Hindlimb muscle (tissue), 1 donor: Measurements from ENCODE around the gene RSPO1. TPM values are rescaled to one million over a fixed set of nuclear protein-coding genes. Genes with fewer than 3 reads are reported as not detected.

Source experiments
- DNase-seq: peaks from one replicate; pipeline ENCODE4 v3.0.0-alpha.2; 2013
- polyA plus RNA-seq: library from polyadenylated mRNA; unstranded; fragments of 120-200 nt; gene quantifications from one replicate; pipeline ENCODE4 v1.2.1, GENCODE V29; 2013; ENCODE audit not compliant: insufficient read length

Gene RSPO1
- polyA plus RNA-seq, 1 donor = not detected

DNA sequence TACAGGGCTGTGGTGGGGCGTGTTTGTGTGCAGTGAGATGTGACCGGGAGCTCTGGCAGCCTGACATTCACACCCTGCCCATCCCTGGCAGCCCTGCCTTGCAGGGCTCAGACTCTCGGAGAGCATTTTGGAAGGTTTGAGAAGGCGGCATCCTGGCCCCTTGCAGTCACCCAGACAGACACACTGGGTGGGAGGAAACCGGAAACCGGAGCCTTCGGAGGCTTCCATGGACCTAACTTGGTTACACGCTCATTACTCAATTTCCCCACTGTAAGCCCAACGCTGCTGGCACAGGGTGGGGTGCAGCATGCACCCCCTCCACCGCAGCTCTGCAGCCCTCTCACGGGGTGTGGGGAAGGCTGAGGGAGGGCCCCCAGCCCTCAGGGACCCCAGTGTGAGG is 22.2 kb upstream of the RSPO1 start:
- no peak for DNase-seq

DNA sequence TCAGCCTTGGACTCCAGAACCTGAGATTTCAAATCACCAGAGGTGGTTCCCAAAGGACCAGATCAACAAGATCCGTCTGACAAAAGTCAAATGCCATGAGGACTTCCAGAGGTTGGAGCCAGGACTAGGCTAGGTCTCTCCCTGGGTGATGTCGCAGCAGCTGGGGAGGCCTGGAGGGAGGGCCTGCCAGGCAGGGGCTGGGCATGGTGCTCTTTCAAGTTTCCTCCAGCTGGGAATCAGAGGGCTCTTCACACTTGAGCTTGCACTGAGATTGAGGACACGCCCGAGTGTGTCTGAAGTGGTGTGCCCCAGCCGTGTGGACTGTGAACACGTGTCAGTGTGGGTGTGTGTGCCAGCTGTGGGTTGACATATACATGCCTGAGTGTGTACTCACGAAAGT is 21.3 kb upstream of the RSPO1 start:
- DNase-seq = no peak

GRCh38 chr1:37655274-37655673 is 20.6 kb upstream of the RSPO1 start:
- no peak for DNase-seq

DNA sequence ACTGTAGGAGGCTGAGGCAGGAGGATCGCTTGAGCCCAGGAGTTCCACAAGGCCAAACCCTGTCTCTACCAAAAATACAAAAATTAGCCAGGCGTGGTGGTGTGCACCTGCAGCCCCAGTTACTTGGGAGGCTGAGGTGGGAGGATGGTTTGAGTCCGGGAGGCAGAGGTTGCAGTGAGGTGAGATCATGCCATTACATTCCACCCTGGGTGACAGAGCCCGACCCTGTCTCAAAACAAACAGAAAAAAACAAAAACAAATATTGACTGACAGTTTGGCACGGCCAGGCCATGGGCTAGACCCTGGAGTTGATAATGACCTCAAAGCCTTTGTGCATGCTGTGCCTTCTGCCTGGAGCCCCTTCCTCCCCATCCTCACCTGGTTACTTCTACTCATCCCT is 19.2 kb upstream of the RSPO1 start:
- DNase-seq = no peak

- no peak for DNase-seq
Observed at GRCh38 chr1:37652976-37653375, 18.3 kb upstream of the RSPO1 start.

- DNase-seq = no peak
Observed at GRCh38 chr1:37651803-37652202, 17.1 kb upstream of the RSPO1 start.

- no peak for DNase-seq
Observed at GRCh38 chr1:37650721-37651120, 16.0 kb upstream of the RSPO1 start.

DNA sequence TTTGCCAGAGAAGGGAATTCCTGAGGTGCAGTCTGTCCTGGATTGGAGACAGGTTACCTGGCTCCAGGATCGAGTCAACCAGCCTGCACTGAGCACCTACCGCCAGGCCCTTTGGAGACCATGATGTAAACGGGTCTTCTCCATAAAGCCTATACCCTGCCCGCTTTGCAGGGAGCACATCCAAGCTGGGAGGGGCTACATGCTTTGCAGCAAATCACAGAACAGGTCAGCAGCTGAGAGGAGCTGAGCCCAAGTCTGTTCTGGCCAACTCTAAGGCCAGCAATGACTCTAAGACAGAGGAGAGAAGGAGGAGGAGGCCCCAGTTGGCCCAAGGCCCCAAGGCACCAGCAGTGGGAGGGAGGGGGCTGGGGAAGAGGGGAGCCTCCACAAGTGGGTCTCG is 15.5 kb upstream of the RSPO1 start:
- DNase-seq = no peak

GRCh38 chr1:37647281-37647680 is 12.6 kb upstream of the RSPO1 start:
- DNase-seq = no peak

DNA sequence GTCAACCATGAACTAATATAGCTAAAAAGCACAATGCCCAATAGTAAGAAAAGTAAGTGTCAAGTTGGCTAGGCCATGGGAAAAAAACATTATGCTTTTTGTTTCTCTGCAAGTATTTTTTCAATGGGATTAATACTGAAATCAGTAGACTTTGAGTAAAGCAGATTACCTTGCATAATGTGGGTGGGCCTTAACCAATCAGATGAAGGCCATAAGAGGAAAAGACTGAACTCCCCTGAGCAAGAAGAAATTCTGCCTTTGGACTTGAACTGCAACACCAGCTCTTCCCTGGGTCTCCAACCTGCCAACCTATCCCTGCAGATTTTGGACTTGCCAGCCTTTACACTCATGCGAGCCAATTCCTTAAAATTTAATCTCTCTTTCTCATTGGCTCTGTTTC is 6.4 kb upstream of the RSPO1 start:
- no peak for DNase-seq

DNA sequence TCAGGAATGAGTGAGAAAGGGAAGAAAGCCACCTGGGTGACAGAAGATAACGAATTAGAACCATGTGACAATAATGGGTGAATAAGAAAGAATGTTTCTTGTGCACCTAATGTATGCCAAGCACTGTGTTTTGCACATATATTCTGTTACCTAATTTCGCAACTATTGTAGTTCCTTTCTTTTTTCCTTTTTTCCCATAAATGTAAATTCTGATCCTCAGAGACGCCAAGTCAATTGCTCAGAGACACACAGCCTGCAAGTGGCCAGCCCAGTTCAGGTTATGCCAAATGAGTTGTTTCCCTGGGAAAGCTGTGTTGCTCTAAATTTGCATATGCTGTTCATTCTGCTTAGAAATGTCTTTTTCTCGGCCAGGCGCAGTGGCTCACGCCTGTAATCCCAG is 1.7 kb upstream of the RSPO1 start:
- DNase-seq = no peak

- no peak for DNase-seq
Observed at GRCh38 chr1:37634992-37635902, 555 bp upstream of the RSPO1 start.

DNA sequence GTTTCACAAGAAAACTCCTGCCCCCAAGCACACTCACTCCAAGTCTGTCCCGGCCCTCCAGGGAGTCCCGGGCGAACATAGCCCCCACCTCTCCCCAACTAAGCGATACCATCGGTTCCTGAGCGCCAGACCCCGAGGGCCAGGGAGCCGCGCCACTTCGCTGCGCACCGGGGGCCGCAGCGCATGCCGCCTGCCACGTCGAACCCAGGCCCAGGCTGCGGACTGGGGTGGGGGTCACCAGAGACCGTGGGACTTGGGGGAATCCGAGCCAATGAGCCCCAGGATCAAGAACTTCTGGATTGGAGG is 801 bp downstream of the RSPO1 start:
- DNase-seq = no peak

GRCh38 chr1:37633040-37633937 is 1.4 kb downstream of the RSPO1 start:
- DNase-seq = no peak

DNA sequence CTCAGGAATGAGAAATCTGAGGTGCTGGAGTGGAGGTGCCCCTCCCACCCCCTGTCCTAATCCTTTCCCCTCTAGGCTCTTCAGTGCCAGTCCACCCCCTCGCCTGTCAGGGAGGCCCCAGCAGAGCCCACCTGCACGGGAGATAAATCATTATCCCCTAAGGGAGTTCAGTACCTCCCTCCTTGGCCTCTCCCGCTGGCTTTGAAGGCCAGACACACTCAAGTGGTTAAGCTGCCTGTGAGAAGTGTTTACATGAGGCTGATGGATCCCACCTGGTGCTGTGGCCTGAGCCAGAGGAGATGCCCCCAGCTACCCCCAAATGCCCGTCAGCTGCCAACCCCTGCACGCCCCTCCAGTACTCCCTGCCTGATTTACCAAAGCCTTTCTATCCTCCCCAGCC is 3.7 kb downstream of the RSPO1 start:
- DNase-seq = no peak

GRCh38 chr1:37630426-37631028 is 4.2 kb downstream of the RSPO1 start:
- no peak for DNase-seq

GRCh38 chr1:37629726-37630425 is 4.8 kb downstream of the RSPO1 start:
- DNase-seq = no peak

GRCh38 chr1:37629008-37629407 is 5.7 kb downstream of the RSPO1 start:
- no peak for DNase-seq

DNA sequence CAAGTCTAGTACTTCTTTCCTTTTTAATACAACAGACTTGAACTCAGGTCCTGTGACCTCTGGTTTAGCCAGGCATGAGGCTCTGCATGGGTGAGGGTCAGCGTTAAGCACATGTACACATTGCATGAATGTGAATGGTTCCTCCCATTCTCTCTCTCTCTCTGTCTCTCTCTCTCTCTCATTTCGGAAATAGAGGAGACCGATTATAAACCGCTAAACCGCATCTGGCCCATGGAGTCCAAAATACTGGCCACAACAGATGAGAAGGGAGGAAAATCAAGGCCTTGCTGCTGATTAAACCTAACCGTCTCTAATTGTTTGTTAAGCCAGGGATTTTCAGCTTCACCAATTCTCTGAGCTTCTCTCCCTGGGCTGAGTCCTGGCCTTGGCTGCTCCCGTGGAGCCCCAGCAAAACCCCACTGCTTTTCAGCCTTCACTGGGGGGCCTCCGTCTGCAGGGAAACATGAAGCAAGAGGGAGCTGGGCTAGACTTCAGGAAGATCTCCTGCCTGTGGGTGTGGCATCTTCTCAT is 6.6 kb downstream of the RSPO1 start:
- DNase-seq = no peak

GRCh38 chr1:37622131-37622530 is 12.6 kb downstream of the RSPO1 start:
- no peak for DNase-seq

DNA sequence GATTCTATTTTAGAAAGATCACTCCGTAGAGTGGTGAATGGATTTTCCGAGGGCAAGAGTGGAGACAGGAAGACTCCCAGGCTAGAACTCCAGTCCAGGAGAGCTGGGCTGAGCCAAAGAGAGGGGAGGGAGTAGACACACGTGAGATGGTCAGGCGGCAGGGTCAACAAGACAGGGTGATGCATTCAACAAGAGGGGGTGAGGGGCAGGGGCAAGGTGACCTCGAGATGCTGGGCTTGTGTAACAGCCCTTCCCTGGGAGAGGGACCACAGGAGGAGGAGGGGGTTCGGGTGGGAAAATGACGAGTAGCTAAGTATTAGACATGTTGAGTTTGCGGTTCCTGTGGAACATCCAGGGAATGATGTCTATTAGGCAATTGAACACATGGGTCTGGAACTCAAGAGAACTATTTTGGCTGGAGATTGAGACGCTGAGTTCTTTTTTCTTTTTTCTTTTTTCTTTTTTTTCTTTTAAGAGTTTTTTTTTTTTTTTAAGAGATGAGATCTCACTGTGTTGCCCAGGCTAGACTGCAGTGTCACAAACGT is 13.3 kb downstream of the RSPO1 start:
- DNase-seq = no peak

DNA sequence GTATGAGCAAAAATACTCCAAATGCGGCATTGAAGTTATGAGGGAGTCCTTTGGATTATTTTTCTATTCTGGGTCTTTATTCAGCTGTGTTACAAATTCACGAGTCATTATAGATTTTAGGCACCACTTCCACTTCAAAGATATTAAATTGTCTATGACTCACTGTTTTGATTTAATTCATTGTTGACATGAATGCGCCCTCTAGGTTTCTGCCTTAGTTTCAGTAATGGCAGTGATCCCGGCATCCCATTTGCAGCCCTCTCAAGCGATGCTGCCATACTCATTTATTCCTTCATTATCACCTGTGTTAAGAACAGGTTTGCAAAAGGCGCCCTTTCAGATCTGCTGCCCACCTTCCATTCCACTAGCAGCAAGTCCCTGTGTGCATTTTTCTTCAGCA is 14.0 kb downstream of the RSPO1 start:
- DNase-seq = no peak
